WTC11 (cell line): ENCODE measurements around the gene CNPY3. TPM values are rescaled to one million over a fixed set of nuclear protein-coding genes. Genes with fewer than 3 reads are reported as not detected.
"Not testable (repeated sequence)": the region's sequence is repeated elsewhere in the genome, so short reads cannot be mapped to it uniquely, and the experiment has no call there.

Experiments used
- ATAC-seq: fragments of 200-7000 bp; cut with Tn5 transposase; 2 replicates; pipeline ENCODE4 v1.10.0; 2021; ENCODE audit warnings: mild to moderate bottlenecking, moderate library complexity
- CTCF ChIA-PET: fragments of 300-600 bp; sonication (Branson Sonifier 250); formaldehyde crosslinking; loops from one replicate; lab custom pipeline; 2021; ENCODE audit warnings: antibody characterized with exemption; lab: Charles Lee
- POLR2A ChIA-PET: fragments of 350-600 bp; sonication (Branson Sonifier 250); formaldehyde crosslinking; loops from one replicate; lab custom pipeline; 2021; ENCODE audit warnings: antibody characterized with exemption; lab: Charles Lee
- DNase-seq: peaks from one replicate; pipeline ENCODE4 v3.0.0; 2021; ENCODE audit warnings: low spot score
- H3K27ac Mint-ChIP-seq: 2 replicates; pipeline ENCODE4 v1.8.0; 2021; ENCODE audit warnings: mixed read lengths
- H3K27me3 Mint-ChIP-seq: 2 replicates; pipeline ENCODE4 v1.8.0; 2021; ENCODE audit warnings: low read depth, mild to moderate bottlenecking, moderate library complexity, mixed read lengths
- H3K36me3 Mint-ChIP-seq: 2 replicates; pipeline ENCODE4 v1.8.0; 2021; ENCODE audit warnings: mixed read lengths
- H3K4me1 Mint-ChIP-seq: 2 replicates; pipeline ENCODE4 v1.8.0; 2022; ENCODE audit warnings: mixed read lengths
- H3K4me3 Mint-ChIP-seq: 2 replicates; pipeline ENCODE4 v1.8.0; 2021; ENCODE audit warnings: mild to moderate bottlenecking, moderate library complexity, mixed read lengths
- H3K9me3 Mint-ChIP-seq: 2 replicates; pipeline ENCODE4 v1.8.0; 2021; ENCODE audit warnings: mixed read lengths
- FOXK1 ChIP-seq: sonication (generic); formaldehyde crosslinking; IDR thresholded peaks from 2 replicates; pipeline ENCODE4 v1.8.0; 2022; ENCODE audit warnings: mild to moderate bottlenecking, moderate library complexity, missing genetic modification reagents
- NFATC4 ChIP-seq: fragments of 250-450 bp; sonication (Bioruptor Pico); IDR thresholded peaks from 2 replicates; pipeline ENCODE4 v1.9.0; 2021; ENCODE audit warnings: mild to moderate bottlenecking
- OVOL2 ChIP-seq: fragments of 250-450 bp; sonication (Bioruptor Pico); IDR thresholded peaks from 2 replicates; pipeline ENCODE4 v1.9.0; 2021; ENCODE audit warnings: mild to moderate bottlenecking, borderline replicate concordance
- ZBTB21 ChIP-seq: sonication (generic); formaldehyde crosslinking; IDR thresholded peaks from 2 replicates; pipeline ENCODE4 v1.8.1; 2023; ENCODE audit warnings: mild to moderate bottlenecking, missing genetic modification reagents, borderline replicate concordance
- ZNF121 ChIP-seq: sonication (generic); formaldehyde crosslinking; IDR thresholded peaks from 2 replicates; pipeline ENCODE4 v1.8.0; 2023; ENCODE audit warnings: missing genetic modification reagents
- total RNA-seq: library from RNA; stranded (reverse); gene quantifications from 3 replicates; pipeline ENCODE4 v1.2.3, GENCODE V29; 2021
- TF ChIP-seq, protein P1 (sequence below): fragments of 250-450 bp; sonication (Bioruptor Pico); IDR thresholded peaks from 2 replicates; pipeline ENCODE4 v1.8.0; 2021; ENCODE audit warnings: mild to moderate bottlenecking
- TF ChIP-seq, protein P2 (sequence below): fragments of 250-450 bp; sonication (Bioruptor Pico); IDR thresholded peaks from 2 replicates; pipeline ENCODE4 v1.9.0; 2021; ENCODE audit warnings: moderate library complexity, mild to moderate bottlenecking, inconsistent platforms, borderline replicate concordance
- TF ChIP-seq, protein P3 (sequence below): sonication (generic); formaldehyde crosslinking; IDR thresholded peaks from 2 replicates; pipeline ENCODE4 v1.8.0; 2022; ENCODE audit warnings: mild to moderate bottlenecking, missing genetic modification reagents
- TF ChIP-seq, protein P4 (sequence below): sonication (generic); formaldehyde crosslinking; IDR thresholded peaks from 2 replicates; pipeline ENCODE4 v1.8.1; 2023; ENCODE audit warnings: mild to moderate bottlenecking, missing genetic modification reagents, moderate library complexity
- TF ChIP-seq, protein P5 (sequence below): fragments of 250-450 bp; sonication (Bioruptor Pico); conservative IDR thresholded peaks from 2 replicates; pipeline ENCODE4 v1.9.0; 2021; ENCODE audit warnings: mild to moderate bottlenecking
- TF ChIP-seq, protein P6 (sequence below): sonication (generic); formaldehyde crosslinking; IDR thresholded peaks from 2 replicates; pipeline ENCODE4 v1.8.1; 2022; ENCODE audit warnings: low read depth, mild to moderate bottlenecking, moderate library complexity, missing genetic modification reagents, borderline replicate concordance

The CNPY3 gene
- total RNA-seq, 1 experiment from 2014 or later: 67.0 TPM

DNA sequence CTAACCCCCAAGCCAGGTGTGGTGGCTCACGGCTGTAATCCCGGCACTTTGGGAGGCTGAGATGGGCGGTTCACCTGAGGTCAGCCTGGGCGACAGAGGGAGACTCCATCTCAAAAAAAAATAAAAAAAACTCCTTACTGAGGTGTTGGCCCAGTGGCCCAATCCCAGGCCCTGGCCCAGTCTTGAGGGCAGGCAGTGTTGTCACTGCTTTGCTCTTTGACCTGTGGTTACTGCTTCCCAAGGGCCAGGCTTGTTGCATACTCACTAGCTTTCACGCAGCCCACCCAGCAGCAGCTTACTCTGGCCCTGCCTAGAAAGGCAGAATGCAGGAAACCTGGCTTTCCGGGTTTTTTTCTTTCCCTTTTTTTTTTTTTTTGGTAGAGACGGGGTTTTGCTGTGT lies 13.2 kb downstream of the CNPY3 start:
- TF ChIP-seq FOXK1 (CRISPR knock-in tag) (no peak), NFATC4 (no peak)
- TF ChIP-seq, protein P1, sequence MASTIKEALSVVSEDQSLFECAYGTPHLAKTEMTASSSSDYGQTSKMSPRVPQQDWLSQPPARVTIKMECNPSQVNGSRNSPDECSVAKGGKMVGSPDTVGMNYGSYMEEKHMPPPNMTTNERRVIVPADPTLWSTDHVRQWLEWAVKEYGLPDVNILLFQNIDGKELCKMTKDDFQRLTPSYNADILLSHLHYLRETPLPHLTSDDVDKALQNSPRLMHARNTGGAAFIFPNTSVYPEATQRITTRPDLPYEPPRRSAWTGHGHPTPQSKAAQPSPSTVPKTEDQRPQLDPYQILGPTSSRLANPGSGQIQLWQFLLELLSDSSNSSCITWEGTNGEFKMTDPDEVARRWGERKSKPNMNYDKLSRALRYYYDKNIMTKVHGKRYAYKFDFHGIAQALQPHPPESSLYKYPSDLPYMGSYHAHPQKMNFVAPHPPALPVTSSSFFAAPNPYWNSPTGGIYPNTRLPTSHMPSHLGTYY (CRISPR knock-in tag): no peak
- Mint-ChIP-seq H3K36me3 (peaks cover 19% of the 10 kb centered on the region), H3K4me3 (no peak overlapping the region)

DNA sequence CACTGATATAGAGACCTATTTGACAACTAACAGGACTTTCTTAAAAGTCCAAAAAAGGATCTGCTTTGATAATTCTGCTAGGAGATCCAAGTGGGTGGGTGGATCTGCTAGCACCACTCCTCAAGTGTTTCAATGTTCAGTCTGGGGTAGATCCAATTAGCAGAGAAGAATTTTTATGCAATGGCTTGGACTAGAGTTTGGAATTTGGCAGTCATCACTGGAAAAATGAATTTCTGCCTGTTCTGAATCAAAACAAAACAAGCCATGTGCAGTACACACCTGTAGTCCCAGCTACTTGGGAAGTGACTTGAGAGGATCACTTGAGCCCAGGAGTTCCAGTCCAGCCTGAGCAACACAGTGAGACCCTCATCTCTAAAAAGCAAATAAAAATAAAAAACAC lies 18.7 kb downstream of the CNPY3 start:
- TF ChIP-seq, protein P2, sequence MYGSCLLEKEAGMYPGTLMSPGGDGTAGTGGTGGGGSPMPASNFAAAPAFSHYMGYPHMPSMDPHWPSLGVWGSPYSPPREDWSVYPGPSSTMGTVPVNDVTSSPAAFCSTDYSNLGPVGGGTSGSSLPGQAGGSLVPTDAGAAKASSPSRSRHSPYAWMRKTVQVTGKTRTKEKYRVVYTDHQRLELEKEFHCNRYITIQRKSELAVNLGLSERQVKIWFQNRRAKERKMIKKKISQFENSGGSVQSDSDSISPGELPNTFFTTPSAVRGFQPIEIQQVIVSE (CRISPR knock-in tag): no peak
- TF ChIP-seq ZBTB21 (CRISPR knock-in tag) (no peak), ZNF121 (no peak), OVOL2 (CRISPR knock-in tag) (no peak)
- no peak for ATAC-seq
- no peak overlapping the region for H3K4me3 Mint-ChIP-seq
- CTCF ChIA-PET: no interaction called here
- H3K36me3 Mint-ChIP-seq: no peaks in the 10 kb centered on the region
- no peak for DNase-seq
- H3K27ac Mint-ChIP-seq: peak overlapping the region; percentile 15; the same call in 1 of the 2 replicates
- POLR2A ChIA-PET: interaction anchor here (0.7 kb wide), 1 partner anchor 10 kb away, joined by 4 read pairs; no protein-coding TSS in a partner anchor
- peaks cover 9% of the 10 kb centered on the region for H3K4me1 Mint-ChIP-seq
- H3K9me3 Mint-ChIP-seq: no peaks in the 10 kb centered on the region
- no peaks in the 10 kb centered on the region for H3K27me3 Mint-ChIP-seq

More for the DNA sequence above, 13.2 kb downstream of the CNPY3 start:
- no peaks in the 10 kb centered on the region for H3K9me3 Mint-ChIP-seq
- POLR2A ChIA-PET: no interaction called here
- ATAC-seq (peak; percentile 29; the same call in 1 of the 2 replicates), DNase-seq (no peak)
- peaks cover 13% of the 10 kb centered on the region for H3K4me1 Mint-ChIP-seq
- no peak overlapping the region for H3K27ac Mint-ChIP-seq
- H3K27me3 Mint-ChIP-seq: peaks cover 2% of the 10 kb centered on the region; the same call in 1 of the 2 replicates
- CTCF ChIA-PET: no interaction called here

DNA sequence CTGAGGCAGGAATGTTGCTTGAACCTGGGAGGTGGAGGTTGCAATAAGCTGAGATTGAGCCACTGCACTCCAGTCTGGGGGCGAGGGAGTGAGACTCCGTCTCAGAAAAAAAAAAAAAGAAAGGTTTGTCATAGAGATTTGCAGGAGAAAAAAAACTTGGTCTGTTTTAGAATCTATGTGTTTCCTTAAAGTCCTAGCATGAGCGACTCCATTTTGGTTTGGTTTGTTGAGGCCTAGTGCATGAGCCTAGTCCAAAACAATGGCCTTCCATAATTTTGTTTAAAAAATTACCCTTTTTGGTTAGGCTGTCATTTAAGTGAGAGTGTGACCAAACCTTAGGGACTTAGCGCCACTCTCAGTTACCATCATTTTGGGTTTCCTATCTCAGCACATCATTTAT lies 23.1 kb downstream of the CNPY3 start:
- no peaks in the 10 kb centered on the region for H3K36me3 Mint-ChIP-seq
- no peaks in the 10 kb centered on the region for H3K9me3 Mint-ChIP-seq
- CTCF ChIA-PET: no interaction called here
- H3K4me1 Mint-ChIP-seq: peaks cover 14% of the 10 kb centered on the region
- ATAC-seq (no peak), DNase-seq (no peak)
- no peaks in the 10 kb centered on the region; the same call in 1 of the 2 replicates for H3K27me3 Mint-ChIP-seq
- no peak overlapping the region for H3K4me3 Mint-ChIP-seq
- POLR2A ChIA-PET: interaction anchor here (0.7 kb wide), 2 partner anchors 42 to 904 kb away, joined by 3 to 4 read pairs; no protein-coding TSS in a partner anchor
- TF ChIP-seq, protein P3, sequence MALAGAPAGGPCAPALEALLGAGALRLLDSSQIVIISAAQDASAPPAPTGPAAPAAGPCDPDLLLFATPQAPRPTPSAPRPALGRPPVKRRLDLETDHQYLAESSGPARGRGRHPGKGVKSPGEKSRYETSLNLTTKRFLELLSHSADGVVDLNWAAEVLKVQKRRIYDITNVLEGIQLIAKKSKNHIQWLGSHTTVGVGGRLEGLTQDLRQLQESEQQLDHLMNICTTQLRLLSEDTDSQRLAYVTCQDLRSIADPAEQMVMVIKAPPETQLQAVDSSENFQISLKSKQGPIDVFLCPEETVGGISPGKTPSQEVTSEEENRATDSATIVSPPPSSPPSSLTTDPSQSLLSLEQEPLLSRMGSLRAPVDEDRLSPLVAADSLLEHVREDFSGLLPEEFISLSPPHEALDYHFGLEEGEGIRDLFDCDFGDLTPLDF (CRISPR knock-in tag): no peak
- TF ChIP-seq, protein P4, sequence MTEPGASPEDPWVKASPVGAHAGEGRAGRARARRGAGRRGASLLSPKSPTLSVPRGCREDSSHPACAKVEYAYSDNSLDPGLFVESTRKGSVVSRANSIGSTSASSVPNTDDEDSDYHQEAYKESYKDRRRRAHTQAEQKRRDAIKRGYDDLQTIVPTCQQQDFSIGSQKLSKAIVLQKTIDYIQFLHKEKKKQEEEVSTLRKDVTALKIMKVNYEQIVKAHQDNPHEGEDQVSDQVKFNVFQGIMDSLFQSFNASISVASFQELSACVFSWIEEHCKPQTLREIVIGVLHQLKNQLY (CRISPR knock-in tag): no peak
- TF ChIP-seq, protein P5, sequence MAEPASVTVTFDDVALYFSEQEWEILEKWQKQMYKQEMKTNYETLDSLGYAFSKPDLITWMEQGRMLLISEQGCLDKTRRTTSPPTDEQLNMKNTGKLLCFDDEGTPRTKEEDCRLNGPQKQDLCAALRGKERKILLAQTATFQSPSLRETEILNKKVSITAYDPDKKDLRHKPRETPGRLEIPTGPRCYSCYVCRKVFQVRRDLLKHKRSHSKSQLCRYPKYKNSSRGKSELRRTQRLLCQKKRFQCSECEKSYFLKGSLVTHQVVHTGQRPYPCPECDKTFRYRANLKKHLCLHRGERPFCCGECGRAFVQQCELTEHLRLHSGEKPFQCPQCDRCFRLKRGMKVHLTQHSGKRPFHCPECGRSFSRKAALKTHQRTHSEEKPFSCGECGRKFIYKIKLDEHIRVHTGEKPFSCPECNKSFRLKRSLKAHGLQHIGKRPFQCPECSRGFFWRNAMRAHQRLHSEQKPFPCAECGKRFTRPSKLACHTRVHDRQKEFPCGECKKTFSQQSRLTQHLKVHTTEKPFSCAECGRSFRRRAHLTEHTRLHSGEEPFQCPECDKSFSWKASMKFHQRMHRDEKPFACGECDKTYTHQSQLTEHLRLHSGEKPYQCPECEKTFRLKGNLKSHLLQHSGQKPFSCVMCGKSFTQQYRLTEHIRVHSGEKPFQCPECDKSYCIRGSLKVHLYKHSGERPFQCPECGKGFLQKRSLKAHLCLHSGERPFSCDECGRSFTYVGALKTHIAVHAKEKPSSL (CRISPR knock-in tag): no peak
- TF ChIP-seq, protein P6, sequence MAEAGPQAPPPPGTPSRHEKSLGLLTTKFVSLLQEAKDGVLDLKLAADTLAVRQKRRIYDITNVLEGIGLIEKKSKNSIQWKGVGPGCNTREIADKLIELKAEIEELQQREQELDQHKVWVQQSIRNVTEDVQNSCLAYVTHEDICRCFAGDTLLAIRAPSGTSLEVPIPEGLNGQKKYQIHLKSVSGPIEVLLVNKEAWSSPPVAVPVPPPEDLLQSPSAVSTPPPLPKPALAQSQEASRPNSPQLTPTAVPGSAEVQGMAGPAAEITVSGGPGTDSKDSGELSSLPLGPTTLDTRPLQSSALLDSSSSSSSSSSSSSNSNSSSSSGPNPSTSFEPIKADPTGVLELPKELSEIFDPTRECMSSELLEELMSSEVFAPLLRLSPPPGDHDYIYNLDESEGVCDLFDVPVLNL (CRISPR knock-in tag): no peak
- no peak overlapping the region for H3K27ac Mint-ChIP-seq

DNA sequence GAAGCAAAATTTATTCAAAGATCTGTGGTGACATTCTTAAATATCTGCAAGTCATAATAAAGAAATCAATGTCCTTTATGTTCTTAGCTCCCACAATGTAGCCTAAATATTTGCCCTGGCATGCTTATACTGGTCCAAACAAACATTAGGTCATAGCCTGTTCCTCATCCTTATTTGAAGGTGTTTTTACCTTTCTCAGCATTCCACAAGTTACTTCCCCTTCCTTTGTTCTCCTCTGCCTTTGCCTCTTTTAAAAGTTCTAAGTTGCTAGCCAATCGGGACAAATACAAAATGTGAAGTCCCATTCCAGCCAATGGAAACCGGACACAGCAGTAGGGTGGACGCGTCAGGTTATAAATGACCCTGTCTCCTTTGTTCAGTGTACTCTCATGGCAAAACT lies 25.1 kb downstream of the CNPY3 start:
- DNase-seq, H3K27ac Mint-ChIP-seq, CTCF ChIA-PET, H3K36me3 Mint-ChIP-seq, H3K4me3 Mint-ChIP-seq, H3K9me3 Mint-ChIP-seq, ATAC-seq: not testable (repeated sequence)
- POLR2A ChIA-PET: interaction anchor here (0.8 kb wide), 1 partner anchor 21 kb away, joined by 3 read pairs; no protein-coding TSS in a partner anchor
- Mint-ChIP-seq H3K27me3 (peaks cover 11% of the 10 kb centered on the region), H3K4me1 (peaks cover 19% of the 10 kb centered on the region)
